Measurements from ENCODE around the gene SLIT3. TPM values are rescaled to one million over a fixed set of nuclear protein-coding genes. Genes with fewer than 3 reads are reported as not detected.

The SLIT3 gene
- total RNA-seq, 1 experiment from 2014 or later: 0.44 TPM

- POLR2A ChIA-PET (ENCODE audit: unreplicated experiment): no interaction called here
- Histone ChIP-seq H3K9me2 (replicated peaks; ENCODE audit: low read length) (no peaks in the 10 kb centered on the region), H3K79me2 (ENCODE audit: low read length) (no peaks in the 10 kb centered on the region), H3K9me3 (ENCODE audit: low read length) (no peaks in the 10 kb centered on the region), H3K27ac (ENCODE audit: low read length) (no peak overlapping the region), H3K4me2 (ENCODE audit: low read length) (no peak overlapping the region), H3K36me3 (ENCODE audit: low read depth, low read length) (no peaks in the 10 kb centered on the region), H3F3A (ENCODE audit: low read length, unreplicated experiment) (no peaks in the 10 kb centered on the region), H4K20me1 (ENCODE audit: low read length) (no peaks in the 10 kb centered on the region), H3K27me3 (ENCODE audit: low read length) (peaks cover 76% of the 10 kb centered on the region), H2AFZ (ENCODE audit: low read length) (no peak overlapping the region), H3K4me1 (ENCODE audit: insufficient read depth, low read length) (no peaks in the 10 kb centered on the region), H3K9ac (ENCODE audit: low read length) (no peak overlapping the region), H3K4me3 (ENCODE audit: low read length) (no peak overlapping the region)
- ATAC-seq: no peak
- CTCF ChIA-PET: no interaction called here
- no TSS peak for BruUV-seq (replicated peaks)
- no peak for TF ChIP-seq CTCF (conservative IDR thresholded peaks at IDR 0.05; ENCODE audit: low read depth, low read length)
- no peak for TF ChIP-seq EZH2 (IDR thresholded peaks at IDR 0.05; ENCODE audit: low read length, unreplicated experiment)
- TF ChIP-seq EZH2phosphoT487 (IDR thresholded peaks at IDR 0.05; ENCODE audit: borderline replicate concordance, low read length): no peak
- intact Hi-C loops (cut with micrococcal nuclease): no loop called here
- no peak for DNase-seq
Measured at GRCh38 chr5:168895295-168896071, 405.5 kb downstream of the SLIT3 start.

- Histone ChIP-seq H4K20me1 (ENCODE audit: low read length) (no peaks in the 10 kb centered on the region), H3K4me2 (ENCODE audit: low read length) (no peak overlapping the region), H3K27me3 (ENCODE audit: low read length) (peaks cover 97% of the 10 kb centered on the region), H3K9me2 (replicated peaks; ENCODE audit: low read length) (no peaks in the 10 kb centered on the region), H3K4me3 (ENCODE audit: low read length) (no peak overlapping the region), H2AFZ (ENCODE audit: low read length) (no peak overlapping the region), H3K4me1 (ENCODE audit: insufficient read depth, low read length) (no peaks in the 10 kb centered on the region), H3K27ac (ENCODE audit: low read length) (no peak overlapping the region), H3K9me3 (ENCODE audit: low read length) (no peaks in the 10 kb centered on the region), H3K36me3 (ENCODE audit: low read depth, low read length) (no peaks in the 10 kb centered on the region), H3K9ac (ENCODE audit: low read length) (no peak overlapping the region), H3F3A (ENCODE audit: low read length, unreplicated experiment) (no peaks in the 10 kb centered on the region), H3K79me2 (ENCODE audit: low read length) (no peaks in the 10 kb centered on the region)
- CTCF ChIA-PET: no interaction called here
- no peak for ATAC-seq
- POLR2A ChIA-PET (ENCODE audit: unreplicated experiment): no interaction called here
- intact Hi-C loops (cut with micrococcal nuclease): no loop called here
- TF ChIP-seq EZH2 (IDR thresholded peaks at IDR 0.05; ENCODE audit: low read length, unreplicated experiment) (no peak), CTCF (conservative IDR thresholded peaks at IDR 0.05; ENCODE audit: low read depth, low read length) (no peak), EZH2phosphoT487 (IDR thresholded peaks at IDR 0.05; ENCODE audit: borderline replicate concordance, low read length) (no peak)
- no peak for DNase-seq
- no TSS peak for BruUV-seq (replicated peaks)
Measured at GRCh38 chr5:168893283-168893682, 407.7 kb downstream of the SLIT3 start.

GRCh38 chr5:168892618-168893186 lies 408.2 kb downstream of the SLIT3 start:
- POLR2A ChIA-PET (ENCODE audit: unreplicated experiment): no interaction called here
- H3K4me1 ChIP-seq (ENCODE audit: insufficient read depth, low read length): no peaks in the 10 kb centered on the region
- TF ChIP-seq CTCF (conservative IDR thresholded peaks at IDR 0.05; ENCODE audit: low read depth, low read length) (no peak), EZH2phosphoT487 (IDR thresholded peaks at IDR 0.05; ENCODE audit: borderline replicate concordance, low read length) (no peak), EZH2 (IDR thresholded peaks at IDR 0.05; ENCODE audit: low read length, unreplicated experiment) (no peak)
- intact Hi-C loops (cut with micrococcal nuclease): no loop called here
- H3K27me3 ChIP-seq (ENCODE audit: low read length): peaks cover 98% of the 10 kb centered on the region
- H3K9me3 ChIP-seq (ENCODE audit: low read length): no peaks in the 10 kb centered on the region
- H3K9me2 ChIP-seq (replicated peaks; ENCODE audit: low read length): no peaks in the 10 kb centered on the region
- H3F3A ChIP-seq (ENCODE audit: low read length, unreplicated experiment): no peaks in the 10 kb centered on the region
- no TSS peak for BruUV-seq (replicated peaks)
- H4K20me1 ChIP-seq (ENCODE audit: low read length): no peaks in the 10 kb centered on the region
- no peak overlapping the region for H2AFZ ChIP-seq (ENCODE audit: low read length)
- DNase-seq: no peak
- no peak overlapping the region for H3K9ac ChIP-seq (ENCODE audit: low read length)
- no peak overlapping the region for H3K4me2 ChIP-seq (ENCODE audit: low read length)
- no peaks in the 10 kb centered on the region for H3K79me2 ChIP-seq (ENCODE audit: low read length)
- CTCF ChIA-PET: no interaction called here
- no peak overlapping the region for H3K27ac ChIP-seq (ENCODE audit: low read length)
- no peak overlapping the region for H3K4me3 ChIP-seq (ENCODE audit: low read length)
- H3K36me3 ChIP-seq (ENCODE audit: low read depth, low read length): no peaks in the 10 kb centered on the region
- no peak for ATAC-seq

Data from PC-3 (cell line).